Activated gamma-delta T cell treated with anti-CD3 and anti-CD28 coated beads, Interleukin-2, amount 50 U/mL, for 16 hours (primary cell): ENCODE measurements around the gene MORN5.

Experiments used
- DNase-seq: peaks from one replicate; pipeline ENCODE4 v3.0.0-alpha.2; 2020; ENCODE audit warnings: low read depth

MORN5 gene

GRCh38 chr9:122144836-122145591, 14.7 kb upstream of the MORN5 start:
- no peak for DNase-seq

- DNase-seq: no peak
Observed at GRCh38 chr9:122145592-122145863, 14.2 kb upstream of the MORN5 start.

GRCh38 chr9:122151267-122151828, 8.4 kb upstream of the MORN5 start:
- DNase-seq: no peak

- DNase-seq: no peak
Observed at GRCh38 chr9:122155796-122156195, 3.9 kb upstream of the MORN5 start.

- DNase-seq: peak; percentile 2
Observed at GRCh38 chr9:122158202-122158601, 1.5 kb upstream of the MORN5 start.

GRCh38 chr9:122159925-122160246, 178 bp downstream of the MORN5 start:
- DNase-seq: no peak

GRCh38 chr9:122162415-122162814, 2.7 kb downstream of the MORN5 start:
- DNase-seq: no peak

- no peak for DNase-seq
Observed at GRCh38 chr9:122164286-122164685, 4.6 kb downstream of the MORN5 start.

GRCh38 chr9:122168356-122168755, 8.6 kb downstream of the MORN5 start:
- no peak for DNase-seq

- DNase-seq: no peak
Observed at GRCh38 chr9:122172131-122172530, 12.4 kb downstream of the MORN5 start.

GRCh38 chr9:122173670-122174069, 14.0 kb downstream of the MORN5 start:
- no peak for DNase-seq

- no peak for DNase-seq
Observed at GRCh38 chr9:122176916-122177315, 17.2 kb downstream of the MORN5 start.

GRCh38 chr9:122179054-122179689, 19.5 kb downstream of the MORN5 start:
- DNase-seq: no peak

GRCh38 chr9:122179690-122180074, 20.0 kb downstream of the MORN5 start:
- DNase-seq: no peak

GRCh38 chr9:122180633-122181032, 20.9 kb downstream of the MORN5 start:
- DNase-seq: no peak

GRCh38 chr9:122183501-122183900, 23.8 kb downstream of the MORN5 start:
- no peak for DNase-seq

- DNase-seq: no peak
Observed at GRCh38 chr9:122184551-122184950, 24.8 kb downstream of the MORN5 start.

- DNase-seq: no peak
Observed at GRCh38 chr9:122186301-122186700, 26.6 kb downstream of the MORN5 start.

GRCh38 chr9:122186777-122187470, 27.2 kb downstream of the MORN5 start:
- DNase-seq: no peak

GRCh38 chr9:122188369-122188768, 28.7 kb downstream of the MORN5 start:
- DNase-seq: no peak

GRCh38 chr9:122190597-122191381, 31.1 kb downstream of the MORN5 start:
- no peak for DNase-seq

- no peak for DNase-seq
Observed at GRCh38 chr9:122191584-122191983, 31.9 kb downstream of the MORN5 start.
